Upper lobe of left lung (tissue), 6 donors: ENCODE results near the gene TNKS1BP1. TPM values are rescaled to one million over a fixed set of nuclear protein-coding genes. Genes with fewer than 3 reads are reported as not detected.

ENCODE experiments used
- ATAC-seq, 2 donors: fragments of 200-7000 bp; cut with Tn5 transposase; one replicate each; pipeline ENCODE4 v1.9.1; 2022; ENCODE audit warnings: mild to moderate bottlenecking in 2 of 2, moderate library complexity in 2 of 2; ENCODE audit not compliant: low FRiP score in 2 of 2
- DNase-seq, 2 donors: peaks; one replicate each; pipeline ENCODE4 v3.0.0-alpha.2; 2019 to 2020
- H3K27ac ChIP-seq, 4 donors: fragments of 200-600 bp; sonication (generic); one replicate each; pipeline ENCODE4 v1.5.1; 2016 to 2019
- H3K27me3 ChIP-seq, 4 donors: fragments of 200-600 bp; sonication (generic); one replicate each; pipeline ENCODE4 v1.5.1; 2017 to 2019
- H3K36me3 ChIP-seq, 4 donors: fragments of 200-600 bp; sonication (generic); one replicate each; pipeline ENCODE4 v1.5.1; 2016 to 2019
- H3K4me1 ChIP-seq, 4 donors: fragments of 200-600 bp; sonication (generic); one replicate each; pipeline ENCODE4 v1.5.1; 2018 to 2019
- H3K4me3 ChIP-seq, 4 donors: fragments of 200-600 bp; sonication (generic); one replicate each; pipeline ENCODE4 v1.5.1; 2017 to 2019; ENCODE audit warnings: mild to moderate bottlenecking in 2 of 4, moderate library complexity in 1 of 4
- H3K9me3 ChIP-seq, 4 donors: fragments of 200-600 bp; sonication (generic); one replicate each; pipeline ENCODE4 v1.5.1; 2018 to 2019
- CTCF ChIP-seq, 6 experiments: fragments of 450-650 bp in 4 of 6; fragments of 200-600 bp in 2 of 6; sonication (generic) in 2 of 6; IDR thresholded peaks; one replicate each; pipeline ENCODE4 v1.5.1; 2016 to 2019; ENCODE audit warnings: antibody characterized with exemption in 6 of 6
- EP300 ChIP-seq, 4 donors: sonication (generic); formaldehyde crosslinking; IDR thresholded peaks; one replicate each; pipeline ENCODE4 v1.5.1; 2017; ENCODE audit warnings: antibody characterized with exemption in 4 of 4, control low read depth in 2 of 4
- POLR2A ChIP-seq, 4 donors: fragments of 450-650 bp; IDR thresholded peaks; one replicate each; pipeline ENCODE4 v1.5.1; 2016 to 2017; ENCODE audit warnings: antibody characterized with exemption in 4 of 4, mild to moderate bottlenecking in 2 of 4
- POLR2AphosphoS5 ChIP-seq, 2 donors: sonication (generic); formaldehyde crosslinking; IDR thresholded peaks; one replicate each; pipeline ENCODE4 v1.5.1; 2017; ENCODE audit warnings: antibody characterized with exemption in 2 of 2
- WGBS, 2 donors: methylation state at CpG; one replicate each; pipeline ENCODE4 v1.1.5; 2017 to 2018; 5-methylcytosine and 5-hydroxymethylcytosine counted together
- total RNA-seq, 6 donors: library from RNA; depleted of rRNA in 4 of 6; stranded (reverse); fragments of >200 nt in 4 of 6; gene quantifications; one replicate each; pipeline versions ENCODE4 v1.1.0 to v1.2.1, GENCODE V29; 2016 to 2021
- donor health status: DM: no; HTN: no; CAD: no; lungs with moderate emphysema.
- donor health status: DM: no; HTN: yes; CAD: no; lungs with severe emphysema.

The TNKS1BP1 gene
- total RNA-seq, 6 donors from 2014 or later = 120 to 322 (median 184) TPM

- WGBS, 2 donors = 73 to 80% methylated on average over 4 of the region's 4 CpGs
- H3K27ac ChIP-seq = no peak overlapping the region
- H3K4me1 ChIP-seq = peaks cover 3 to 6% (median 6%) of the 10 kb centered on the region in 4 donors
- no peaks in the 10 kb centered on the region for H3K27me3 ChIP-seq
- TF ChIP-seq POLR2A (IDR thresholded peaks at IDR 0.05) (no peak), POLR2AphosphoS5 (IDR thresholded peaks at IDR 0.05) (no peak), EP300 (IDR thresholded peaks at IDR 0.05) (no peak), CTCF (IDR thresholded peaks at IDR 0.05) (no peak)
- no peaks in the 10 kb centered on the region for H3K36me3 ChIP-seq
- DNase-seq (no peak), ATAC-seq (no peak)
- no peak overlapping the region for H3K4me3 ChIP-seq
- H3K9me3 ChIP-seq = no peaks in the 10 kb centered on the region
These were observed 29.1 kb upstream of the TNKS1BP1 start for GRCh38 chr11:57353852-57354251.

- Histone ChIP-seq H3K9me3 (no peaks in the 10 kb centered on the region), H3K36me3 (no peaks in the 10 kb centered on the region), H3K27ac (no peak overlapping the region), H3K4me3 (no peak overlapping the region), H3K27me3 (no peaks in the 10 kb centered on the region), H3K4me1 (peaks cover 3 to 6% (median 6%) of the 10 kb centered on the region in 4 donors)
- TF ChIP-seq EP300 (IDR thresholded peaks at IDR 0.05) (no peak), CTCF (IDR thresholded peaks at IDR 0.05) (no peak), POLR2AphosphoS5 (IDR thresholded peaks at IDR 0.05) (no peak), POLR2A (IDR thresholded peaks at IDR 0.05) (no peak)
- DNase-seq (no peak), ATAC-seq (no peak)
- 69 to 74% methylated on average over 4 of the region's 4 CpGs for WGBS, 2 donors
These were observed 28.7 kb upstream of the TNKS1BP1 start for GRCh38 chr11:57353446-57353845.

GRCh38 chr11:57353036-57353435 is 28.3 kb upstream of the TNKS1BP1 start:
- no peak overlapping the region for H3K4me3 ChIP-seq
- TF ChIP-seq CTCF (IDR thresholded peaks at IDR 0.05) (no peak), POLR2AphosphoS5 (IDR thresholded peaks at IDR 0.05) (no peak), POLR2A (IDR thresholded peaks at IDR 0.05) (no peak), EP300 (IDR thresholded peaks at IDR 0.05) (no peak)
- no peak for ATAC-seq
- H3K9me3 ChIP-seq = no peaks in the 10 kb centered on the region
- H3K36me3 ChIP-seq = no peaks in the 10 kb centered on the region
- peaks cover 3 to 6% (median 5%) of the 10 kb centered on the region in 4 donors for H3K4me1 ChIP-seq
- no peak overlapping the region for H3K27ac ChIP-seq
- H3K27me3 ChIP-seq = no peaks in the 10 kb centered on the region
- no peak for DNase-seq
- WGBS, 2 donors = 62 to 76% methylated on average over 5 of the region's 5 CpGs

GRCh38 chr11:57349491-57350274 is 24.9 kb upstream of the TNKS1BP1 start:
- Histone ChIP-seq H3K9me3 (no peaks in the 10 kb centered on the region), H3K4me1 (peaks cover 0 to 6% (median 3%) of the 10 kb centered on the region in 4 donors), H3K4me3 (no peak overlapping the region), H3K36me3 (no peaks in the 10 kb centered on the region), H3K27me3 (no peaks in the 10 kb centered on the region), H3K27ac (no peak overlapping the region)
- TF ChIP-seq POLR2AphosphoS5 (IDR thresholded peaks at IDR 0.05) = no peak
- peak; percentile 79 to 91 (median 87) for TF ChIP-seq CTCF (IDR thresholded peaks at IDR 0.05)
- DNase-seq = peak; percentile 67 to 94
- 21 to 24% methylated on average over 30 of the region's 31 CpGs for WGBS, 2 donors
- ATAC-seq = peak; percentile 41 to 74
